Frontal cortex (tissue), 4 donors: ENCODE results near the gene PPA1. TPM values are rescaled to one million over a fixed set of nuclear protein-coding genes. Genes with fewer than 3 reads are reported as not detected.
"Not testable (repeated sequence)": the region's sequence is repeated elsewhere in the genome, so short reads cannot be mapped to it uniquely, and the experiment has no call there.

Experiments used
- DNase-seq, 2 donors: peaks; one replicate each; pipeline ENCODE4 v3.0.0; 2012; ENCODE audit warnings: low spot score in 2 of 2
- FAIRE-seq: peaks from 2 replicates; lab custom pipeline; 2012; peaks lifted over from hg19 to GRCh38; lab: Jason Lieb, UNC
- total RNA-seq: library from RNA; depleted of rRNA; stranded (reverse); fragments of >200 nt; gene quantifications from one replicate; pipeline ENCODE4 v1.2.3, GENCODE V29; 2014
- donor health status: control.
- donor health status: control.
- donor health status: control.

Gene PPA1
- total RNA-seq, 1 donor from 2014 or later, result 351 TPM

DNA sequence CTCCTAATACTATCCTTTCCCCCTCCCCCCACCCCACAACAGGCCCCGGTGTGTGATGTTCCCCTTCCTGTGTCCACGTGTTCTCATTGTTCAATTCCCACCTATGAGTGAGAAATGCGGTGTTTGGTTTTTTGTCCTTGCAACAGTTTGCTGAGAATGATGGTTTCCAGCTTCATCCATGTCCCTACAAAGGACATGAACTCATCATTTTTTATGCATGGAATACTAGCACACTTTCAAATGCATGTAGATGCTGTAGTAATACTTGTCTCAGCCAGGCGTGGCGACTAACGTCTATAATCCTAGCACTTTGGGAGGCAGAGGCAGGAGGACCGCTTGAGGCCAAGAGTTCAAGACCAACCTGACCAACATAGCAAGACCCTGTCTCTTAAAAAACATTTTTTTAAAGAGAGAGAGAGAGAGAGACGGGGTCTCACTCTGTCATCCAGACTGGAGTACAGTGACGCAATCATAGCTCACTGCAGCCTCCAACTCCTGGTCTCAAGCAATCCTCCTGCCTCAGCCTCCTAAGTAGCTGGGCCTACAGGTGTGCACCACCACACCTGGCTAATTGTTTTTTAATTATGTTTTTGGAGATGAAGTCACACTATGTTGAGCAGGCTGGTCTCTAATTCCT is 10.3 kb downstream of the PPA1 start:
- not testable (repeated sequence) for DNase-seq

GRCh38 chr10:70222340-70222794 is 10.9 kb downstream of the PPA1 start:
- FAIRE-seq, result no peak

More for the DNA sequence above, 10.3 kb downstream of the PPA1 start:
- FAIRE-seq, result not testable (repeated sequence)

GRCh38 chr10:70221030-70221429 is 12.2 kb downstream of the PPA1 start:
- DNase-seq, result no peak

More at GRCh38 chr10:70222340-70222794, 10.9 kb downstream of the PPA1 start:
- DNase-seq, result no peak

DNA sequence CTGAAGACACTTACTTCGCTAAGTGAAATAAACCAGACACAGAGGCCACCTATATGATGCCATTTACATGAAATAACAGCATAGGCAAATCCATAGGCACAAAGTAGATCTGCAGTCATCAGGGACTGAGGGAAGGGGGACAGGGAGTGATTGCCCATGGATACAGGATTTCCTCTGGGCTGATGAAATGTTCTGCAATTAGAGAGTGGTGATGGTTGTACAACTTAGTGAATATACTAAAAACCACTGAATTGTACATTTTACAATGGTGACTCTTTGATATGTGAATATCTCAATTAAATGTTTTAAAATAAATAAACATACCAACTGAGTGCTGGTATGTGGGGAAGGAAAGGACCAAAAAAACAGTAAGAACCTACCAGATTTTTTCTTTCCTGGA is 20.4 kb downstream of the PPA1 start:
- FAIRE-seq (no peak), DNase-seq (no peak)

More at GRCh38 chr10:70221030-70221429, 12.2 kb downstream of the PPA1 start:
- no peak for FAIRE-seq

DNA sequence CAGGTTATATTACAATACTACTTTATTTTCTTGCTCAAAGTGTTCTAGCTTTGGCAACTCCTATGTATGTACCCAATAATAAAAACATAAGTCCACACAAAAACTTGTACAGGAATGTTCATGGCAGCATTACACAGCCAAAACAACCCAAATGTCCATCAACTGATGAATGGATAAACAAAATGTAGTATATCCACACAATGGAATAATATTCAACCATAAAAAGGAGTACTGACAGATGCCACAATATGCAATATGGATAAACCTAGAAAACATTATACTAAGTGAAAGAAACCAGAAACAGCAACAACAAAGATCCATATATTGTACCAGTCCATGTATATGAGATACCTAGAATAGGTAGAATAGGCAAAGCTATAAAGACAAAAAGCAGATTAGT is 21.0 kb downstream of the PPA1 start:
- DNase-seq, result no peak
- no peak for FAIRE-seq

DNA sequence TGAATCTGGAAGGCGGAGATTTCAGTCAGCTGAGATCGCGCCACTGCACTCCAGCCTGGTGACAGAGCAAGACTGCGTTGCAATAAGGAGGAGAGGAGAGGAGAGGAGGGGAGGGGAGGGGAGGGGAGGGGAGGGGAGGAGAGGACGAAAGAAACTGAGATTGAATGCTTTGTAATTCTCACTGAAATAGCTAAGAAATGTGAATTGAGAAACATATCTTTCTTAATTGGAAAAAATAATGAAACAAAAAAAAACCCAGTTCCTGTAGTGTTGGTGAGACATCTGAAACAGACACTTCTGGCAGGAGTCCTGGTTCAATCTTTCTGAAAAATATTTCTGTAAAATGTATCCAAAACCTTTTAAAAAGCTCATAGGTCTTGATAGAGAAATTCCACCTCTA is 26.5 kb downstream of the PPA1 start:
- FAIRE-seq, result no peak

GRCh38 chr10:70201105-70201504 is 32.1 kb downstream of the PPA1 start:
- DNase-seq, result no peak
- no peak for FAIRE-seq

More for the DNA sequence above, 26.5 kb downstream of the PPA1 start:
- DNase-seq, result no peak

GRCh38 chr10:70198696-70199466 is 34.3 kb downstream of the PPA1 start:
- FAIRE-seq (no peak), DNase-seq (no peak)

GRCh38 chr10:70197235-70197945 is 35.8 kb downstream of the PPA1 start:
- FAIRE-seq, result no peak
- DNase-seq, result no peak

DNA sequence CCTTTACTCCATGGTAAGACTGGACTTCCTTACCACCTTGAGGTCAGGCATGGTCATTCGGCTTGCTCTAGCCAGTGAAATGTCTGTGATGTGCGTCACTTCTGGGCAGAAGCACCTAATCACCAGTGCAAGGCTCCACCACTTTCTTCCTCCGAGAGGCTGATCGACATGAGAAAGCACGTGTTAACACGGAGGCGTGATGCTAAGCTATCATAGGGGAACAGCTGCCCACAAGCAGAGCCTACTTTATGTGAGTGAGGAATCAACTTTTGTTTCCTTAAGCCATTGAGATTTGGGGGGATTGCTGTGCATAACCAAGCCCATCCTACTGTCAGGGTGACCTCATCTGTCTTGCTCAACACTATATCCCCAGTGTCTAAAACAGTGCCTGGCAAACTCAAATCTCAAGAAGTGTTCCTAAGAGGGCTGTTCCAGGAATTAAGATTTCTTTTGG is 39.8 kb downstream of the PPA1 start:
- FAIRE-seq (no peak), DNase-seq (no peak)

DNA sequence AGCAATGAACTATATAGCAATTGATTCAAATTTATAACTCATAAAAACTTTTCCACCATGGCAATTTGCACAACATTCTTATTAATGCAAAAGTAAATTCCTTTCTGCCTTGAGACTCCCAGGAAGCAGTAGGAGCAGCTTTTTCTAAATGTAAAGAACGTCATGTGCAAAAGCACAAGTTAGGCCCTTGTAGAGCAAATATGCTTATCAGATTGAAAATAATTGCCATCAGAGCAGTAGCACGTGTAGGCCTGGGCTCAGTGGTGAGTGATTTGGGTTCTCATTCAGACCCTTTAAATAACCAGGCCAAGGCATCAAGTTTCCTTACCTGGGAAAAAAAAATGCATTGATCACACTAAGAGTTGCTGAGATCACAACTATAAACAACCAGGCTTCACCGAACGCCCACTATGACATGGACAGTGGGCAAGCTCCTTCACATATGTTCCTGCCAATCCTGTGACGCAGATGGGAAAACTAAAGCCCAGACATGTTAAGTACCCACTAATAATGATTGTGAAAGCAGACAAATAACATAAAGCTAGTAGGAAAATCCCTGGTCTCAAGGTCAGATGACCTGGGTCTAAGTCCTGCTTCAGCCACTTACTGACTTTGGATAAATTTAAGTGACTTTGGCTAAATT is 40.8 kb downstream of the PPA1 start:
- no peak for FAIRE-seq

DNA sequence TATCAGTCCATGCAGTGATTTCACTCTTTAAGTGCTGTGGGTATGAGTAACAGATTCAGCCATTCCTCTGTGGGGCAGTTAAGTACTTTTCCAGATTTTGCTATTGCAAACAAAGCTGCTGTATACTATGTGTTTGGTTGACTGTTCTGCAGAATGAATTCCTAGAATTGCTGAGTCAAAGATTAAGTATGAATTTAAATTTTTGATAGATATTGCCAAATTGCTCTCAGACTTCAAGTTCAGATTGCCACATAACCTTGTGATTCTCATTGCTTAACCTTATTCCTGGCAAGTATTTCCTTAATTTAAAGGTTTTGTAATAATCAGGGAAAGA is 41.3 kb downstream of the PPA1 start:
- DNase-seq, result no peak
- FAIRE-seq, result no peak

More for the DNA sequence above, 40.8 kb downstream of the PPA1 start:
- no peak for DNase-seq

DNA sequence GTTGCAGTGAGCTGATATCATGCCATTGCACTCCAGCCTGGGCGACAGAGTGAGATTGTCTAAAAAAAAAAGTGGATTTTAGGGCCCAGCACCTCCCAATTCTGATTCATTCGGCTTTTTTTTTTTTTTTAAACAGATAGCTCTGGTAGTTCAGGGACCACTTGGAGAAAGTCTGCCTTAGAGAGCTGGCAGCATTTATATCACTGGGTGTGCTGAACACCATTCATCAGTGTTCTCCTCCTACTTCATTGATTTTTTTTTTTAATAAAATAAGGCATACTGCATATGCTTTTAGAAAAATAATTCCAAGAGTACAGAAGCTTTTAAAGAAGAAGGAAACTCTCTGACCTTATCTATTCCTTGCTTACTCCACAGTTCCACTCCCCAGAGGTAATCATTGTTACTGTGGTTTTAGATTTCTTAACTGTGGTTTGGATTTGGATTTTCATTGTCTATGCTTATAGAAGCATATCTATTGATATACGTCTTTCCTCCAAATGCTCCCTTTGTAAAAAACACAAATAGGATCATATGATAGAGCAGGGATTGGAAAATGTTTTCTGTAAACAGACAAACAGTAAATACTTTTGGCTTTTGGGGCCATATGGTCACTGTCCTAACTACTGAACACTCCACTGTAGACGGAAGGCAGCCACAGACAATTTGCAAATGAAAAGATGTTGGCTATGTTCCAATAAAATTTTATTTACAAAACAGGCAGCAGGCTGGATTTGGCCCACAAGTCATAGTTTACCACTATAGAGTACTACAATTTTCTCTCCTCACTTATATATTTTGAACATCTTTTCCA is 41.9 kb downstream of the PPA1 start:
- DNase-seq (no peak), FAIRE-seq (no peak)

- DNase-seq, result no peak
- no peak for FAIRE-seq
Measured at GRCh38 chr10:70190581-70190980, 42.6 kb downstream of the PPA1 start.

GRCh38 chr10:70190102-70190501 is 43.1 kb downstream of the PPA1 start:
- no peak for DNase-seq
- FAIRE-seq, result no peak

DNA sequence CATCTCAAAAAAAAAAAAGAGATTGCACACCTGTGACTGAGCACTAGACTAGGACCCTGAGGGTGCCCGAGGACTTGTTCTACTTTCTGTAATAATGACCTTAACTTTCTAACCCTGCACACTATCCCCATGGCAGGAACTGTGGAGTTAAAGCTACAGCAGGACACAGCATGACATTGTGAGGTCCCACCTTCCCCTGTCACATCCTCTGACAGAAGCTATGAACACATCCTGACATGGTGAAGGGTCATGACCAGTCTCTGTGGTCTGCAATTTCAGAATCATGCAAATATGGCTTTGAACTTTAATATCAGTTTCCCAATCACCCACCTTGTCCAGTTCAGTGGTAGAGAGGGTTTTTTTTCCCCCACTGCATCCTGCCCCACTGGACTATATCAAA is 44.5 kb downstream of the PPA1 start:
- no peak for DNase-seq
- no peak for FAIRE-seq

GRCh38 chr10:70186571-70186970 is 46.7 kb downstream of the PPA1 start:
- DNase-seq, result no peak
- no peak for FAIRE-seq

DNA sequence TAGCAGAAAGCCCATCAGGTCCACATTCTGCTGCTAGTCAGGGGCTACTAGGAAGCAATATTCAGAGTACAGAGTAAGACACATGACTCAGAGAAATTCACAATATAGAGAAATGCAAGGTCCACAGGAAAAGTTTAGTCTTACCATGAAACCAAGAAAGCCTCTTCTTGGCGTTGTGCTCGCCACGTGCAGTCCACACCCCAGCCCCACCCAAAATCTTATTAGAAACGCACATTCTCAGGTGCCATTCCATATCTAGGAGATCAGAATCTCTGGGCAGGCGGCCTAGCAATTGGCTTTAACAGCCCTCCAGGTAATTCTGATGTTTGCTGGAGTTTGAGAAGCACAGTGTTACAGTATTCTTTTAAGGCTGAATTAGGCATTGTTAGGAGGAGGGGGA is 47.1 kb downstream of the PPA1 start:
- DNase-seq (no peak), FAIRE-seq (no peak)

DNA sequence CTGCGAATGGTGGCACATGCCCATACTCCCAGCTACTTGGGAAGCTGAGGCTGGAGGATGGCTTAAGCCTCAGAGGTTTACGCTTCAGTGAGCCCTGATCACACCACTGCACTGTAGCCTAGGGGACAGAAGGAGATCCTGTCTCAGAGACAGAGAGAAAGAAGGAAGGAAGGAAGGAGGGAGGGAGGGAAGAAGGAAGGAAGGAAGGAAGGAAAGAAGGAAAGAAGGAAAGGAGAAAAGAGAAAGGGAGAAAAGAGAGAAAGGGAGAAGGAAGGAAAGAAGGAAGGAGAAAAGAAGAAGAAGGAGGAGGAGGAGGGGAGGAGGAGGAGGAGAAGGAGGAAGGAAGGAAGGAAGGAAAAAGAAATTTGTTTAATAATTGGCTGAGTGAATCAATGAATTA is 49.9 kb downstream of the PPA1 start:
- FAIRE-seq (no peak), DNase-seq (no peak)
